ENCODE results near the gene IL16. TPM values are rescaled to one million over a fixed set of nuclear protein-coding genes. Genes with fewer than 3 reads are reported as not detected.

IL16 gene
- total RNA-seq, 1 donor from 2014 or later: 8.5 TPM

- H3K4me1 ChIP-seq: no peaks in the 10 kb centered on the region
- no peak overlapping the region for H3K4me3 ChIP-seq
- no peaks in the 10 kb centered on the region for H3K36me3 ChIP-seq
- no peak for TF ChIP-seq CTCF (IDR thresholded peaks at IDR 0.05)
- no peak overlapping the region for H3K27ac ChIP-seq
- intact Hi-C loops (cut with DNase I): no loop called here
- no peaks in the 10 kb centered on the region for H3K27me3 ChIP-seq
- H3K9me3 ChIP-seq: peaks cover 11 to 32% of the 10 kb centered on the region in 2 donors
- DNase-seq (ENCODE audit: low spot score in 2 of 2): no peak
Observed at GRCh38 chr15:81211376-81211775, 14.7 kb downstream of the IL16 start.

GRCh38 chr15:81213982-81214381 is 17.3 kb downstream of the IL16 start:
- Histone ChIP-seq H3K27ac (no peak overlapping the region), H3K27me3 (no peaks in the 10 kb centered on the region), H3K36me3 (no peaks in the 10 kb centered on the region), H3K4me3 (no peak overlapping the region), H3K9me3 (peaks cover 11 to 27% of the 10 kb centered on the region in 2 donors), H3K4me1 (no peaks in the 10 kb centered on the region)
- no peak for DNase-seq (ENCODE audit: low spot score in 2 of 2)
- intact Hi-C loops (cut with DNase I): no loop called here
- no peak for TF ChIP-seq CTCF (IDR thresholded peaks at IDR 0.05)

GRCh38 chr15:81215531-81215930 is 18.9 kb downstream of the IL16 start:
- no peaks in the 10 kb centered on the region for H3K27me3 ChIP-seq
- H3K9me3 ChIP-seq: peaks cover 11 to 27% of the 10 kb centered on the region in 2 donors
- DNase-seq (ENCODE audit: low spot score in 2 of 2): no peak
- no peak overlapping the region for H3K4me3 ChIP-seq
- H3K36me3 ChIP-seq: no peaks in the 10 kb centered on the region
- H3K27ac ChIP-seq: no peak overlapping the region
- intact Hi-C loops (cut with DNase I): no loop called here
- no peak for TF ChIP-seq CTCF (IDR thresholded peaks at IDR 0.05)
- no peaks in the 10 kb centered on the region for H3K4me1 ChIP-seq

- H3K4me3 ChIP-seq: no peak overlapping the region
- DNase-seq (ENCODE audit: low spot score in 2 of 2): no peak
- intact Hi-C loops (cut with DNase I): no loop called here
- no peak for TF ChIP-seq CTCF (IDR thresholded peaks at IDR 0.05)
- peaks cover 11 to 27% of the 10 kb centered on the region in 2 donors for H3K9me3 ChIP-seq
- H3K27me3 ChIP-seq: no peaks in the 10 kb centered on the region
- no peaks in the 10 kb centered on the region for H3K4me1 ChIP-seq
- H3K36me3 ChIP-seq: no peaks in the 10 kb centered on the region
- H3K27ac ChIP-seq: no peak overlapping the region
Observed at GRCh38 chr15:81215983-81216382, 19.3 kb downstream of the IL16 start.

- H3K4me3 ChIP-seq: no peak overlapping the region
- H3K9me3 ChIP-seq: peaks cover 11 to 27% of the 10 kb centered on the region in 2 donors
- H3K27ac ChIP-seq: no peak overlapping the region
- no peaks in the 10 kb centered on the region for H3K36me3 ChIP-seq
- no peaks in the 10 kb centered on the region for H3K4me1 ChIP-seq
- no peak for TF ChIP-seq CTCF (IDR thresholded peaks at IDR 0.05)
- DNase-seq (ENCODE audit: low spot score in 2 of 2): no peak
- intact Hi-C loops (cut with DNase I): no loop called here
- H3K27me3 ChIP-seq: no peaks in the 10 kb centered on the region
Observed at GRCh38 chr15:81216422-81216821, 19.7 kb downstream of the IL16 start.

GRCh38 chr15:81221449-81221848 is 24.8 kb downstream of the IL16 start:
- TF ChIP-seq CTCF (IDR thresholded peaks at IDR 0.05): no peak
- intact Hi-C loops (cut with DNase I): no loop called here

More at GRCh38 chr15:81221449-81221848, 24.8 kb downstream of the IL16 start:
- Histone ChIP-seq H3K36me3 (no peaks in the 10 kb centered on the region), H3K9me3 (no peaks in the 10 kb centered on the region), H3K27ac (peak overlapping the region in 1 of 2 donors; percentile 36), H3K27me3 (no peaks in the 10 kb centered on the region), H3K4me3 (no peak overlapping the region), H3K4me1 (no peaks in the 10 kb centered on the region)
- DNase-seq (ENCODE audit: low spot score in 2 of 2): no peak
